SU-DHL-6 (cell line): Measurements from ENCODE around the gene B3GNT8.

Experiments
- H2AFZ ChIP-seq: fragments of 200-600 bp; sonication (generic); 2 replicates; pipeline ENCODE4 v1.6.1; 2014; ENCODE audit warnings: low read depth, mild to moderate bottlenecking, moderate library complexity, mixed read lengths, antibody characterized with exemption, low read length; ENCODE audit not compliant: severe bottlenecking
- H3F3A ChIP-seq: fragments of 200-600 bp; shearing (Covaris generic); 2 replicates; pipeline ENCODE4 v1.6.0; 2016; ENCODE audit warnings: antibody characterized with exemption, mild to moderate bottlenecking; ENCODE audit not compliant: insufficient read depth
- H3K27ac ChIP-seq: fragments of 200-600 bp; sonication (generic); 2 replicates; pipeline ENCODE4 v1.5.1; 2016; ENCODE audit warnings: low read depth, mild to moderate bottlenecking, low read length, moderate library complexity, mixed read lengths
- H3K27me3 ChIP-seq: fragments of 200-600 bp; sonication (generic), shearing (Covaris generic); 2 replicates; pipeline ENCODE4 v1.6.0; 2014; ENCODE audit warnings: mild to moderate bottlenecking, low read length
- H3K36me3 ChIP-seq: fragments of 200-600 bp; sonication (generic); 2 replicates; pipeline ENCODE4 v1.6.1; 2014; ENCODE audit warnings: mild to moderate bottlenecking, low read length, mixed read lengths
- H3K4me2 ChIP-seq: fragments of 300-600, 200-600 bp; shearing (Covaris generic), sonication (generic); 2 replicates; pipeline ENCODE4 v1.6.0; 2014; ENCODE audit warnings: low read length, low read depth, mild to moderate bottlenecking; ENCODE audit not compliant: poor library complexity, severe bottlenecking
- H3K4me3 ChIP-seq: fragments of 200-600 bp; sonication (generic); 2 replicates; pipeline ENCODE4 v1.5.1; 2014; ENCODE audit warnings: antibody characterized with exemption, low read length, mild to moderate bottlenecking, mixed read lengths; ENCODE audit not compliant: insufficient read depth, poor library complexity, severe bottlenecking
- H3K79me2 ChIP-seq: fragments of 200-600 bp; sonication (generic); 2 replicates; pipeline ENCODE4 v1.6.1; 2014; ENCODE audit warnings: mild to moderate bottlenecking, low read length, moderate library complexity; ENCODE audit not compliant: insufficient read depth
- H3K9ac ChIP-seq: fragments of 200-600 bp; sonication (generic); 2 replicates; pipeline ENCODE4 v1.7.0; 2014; ENCODE audit warnings: mild to moderate bottlenecking, low read length
- H3K9me2 ChIP-seq: fragments of 200-600 bp; sonication (generic); replicated peaks from 2 replicates; pipeline ENCODE4 v1.6.1; 2014; ENCODE audit warnings: low read length; ENCODE audit not compliant: insufficient read depth
- H3K9me3 ChIP-seq: fragments of 200-600 bp; sonication (generic); 2 replicates; pipeline ENCODE4 v1.6.1; 2014; ENCODE audit warnings: low read length, mixed read lengths; ENCODE audit not compliant: insufficient read depth
- H4K20me1 ChIP-seq: fragments of 200-600 bp; sonication (generic); 2 replicates; pipeline ENCODE4 v1.6.1; 2014; ENCODE audit warnings: low read depth, mild to moderate bottlenecking, antibody characterized with exemption, low read length, moderate library complexity, mixed read lengths
- EZH2phosphoT487 ChIP-seq: fragments of 200-600 bp; sonication (generic), shearing (Covaris generic); conservative IDR thresholded peaks from 2 replicates; pipeline ENCODE4 v1.6.1; 2018; ENCODE audit warnings: mild to moderate bottlenecking, antibody characterized with exemption, low read length, moderate library complexity, mixed read lengths
- TF ChIP-seq, protein P1 (sequence below): fragments of 200-600 bp; sonication (generic); IDR thresholded peaks from one replicate; pipeline ENCODE4 v1.5.1; 2017; ENCODE audit warnings: antibody characterized with exemption, mild to moderate bottlenecking, low read length, moderate library complexity; ENCODE audit not compliant: insufficient read depth, poor library complexity, severe bottlenecking

B3GNT8 gene

DNA sequence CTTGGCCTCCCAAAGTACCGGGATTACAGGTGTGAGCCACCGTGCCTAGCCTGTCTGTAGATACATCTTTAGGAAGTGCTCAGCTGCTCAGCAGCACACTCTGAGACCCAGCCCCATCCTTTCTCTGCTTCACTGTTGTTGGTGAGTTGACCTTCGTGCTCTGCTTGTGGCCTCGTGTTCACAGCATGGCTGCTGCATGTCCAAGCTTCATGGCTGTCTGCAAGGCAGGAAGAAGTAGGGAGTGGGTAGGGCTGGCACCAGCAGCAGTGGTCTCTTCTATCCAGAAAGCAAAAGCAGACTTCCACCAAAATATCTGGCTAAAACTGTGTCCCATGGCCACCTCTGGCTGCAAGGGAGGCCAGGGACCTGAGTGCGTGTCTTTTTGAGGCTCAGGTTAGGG is 14.2 kb downstream of the B3GNT8 start:
- no peak for TF ChIP-seq EZH2phosphoT487
- TF ChIP-seq, protein P1, sequence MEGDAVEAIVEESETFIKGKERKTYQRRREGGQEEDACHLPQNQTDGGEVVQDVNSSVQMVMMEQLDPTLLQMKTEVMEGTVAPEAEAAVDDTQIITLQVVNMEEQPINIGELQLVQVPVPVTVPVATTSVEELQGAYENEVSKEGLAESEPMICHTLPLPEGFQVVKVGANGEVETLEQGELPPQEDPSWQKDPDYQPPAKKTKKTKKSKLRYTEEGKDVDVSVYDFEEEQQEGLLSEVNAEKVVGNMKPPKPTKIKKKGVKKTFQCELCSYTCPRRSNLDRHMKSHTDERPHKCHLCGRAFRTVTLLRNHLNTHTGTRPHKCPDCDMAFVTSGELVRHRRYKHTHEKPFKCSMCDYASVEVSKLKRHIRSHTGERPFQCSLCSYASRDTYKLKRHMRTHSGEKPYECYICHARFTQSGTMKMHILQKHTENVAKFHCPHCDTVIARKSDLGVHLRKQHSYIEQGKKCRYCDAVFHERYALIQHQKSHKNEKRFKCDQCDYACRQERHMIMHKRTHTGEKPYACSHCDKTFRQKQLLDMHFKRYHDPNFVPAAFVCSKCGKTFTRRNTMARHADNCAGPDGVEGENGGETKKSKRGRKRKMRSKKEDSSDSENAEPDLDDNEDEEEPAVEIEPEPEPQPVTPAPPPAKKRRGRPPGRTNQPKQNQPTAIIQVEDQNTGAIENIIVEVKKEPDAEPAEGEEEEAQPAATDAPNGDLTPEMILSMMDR = no peak
- H3F3A ChIP-seq = no peaks in the 10 kb centered on the region
- no peak overlapping the region for H2AFZ ChIP-seq
- H3K36me3 ChIP-seq = no peaks in the 10 kb centered on the region
- H3K4me3 ChIP-seq = no peak overlapping the region
- H3K27ac ChIP-seq = no peak overlapping the region
- H3K27me3 ChIP-seq = no peaks in the 10 kb centered on the region
- no peaks in the 10 kb centered on the region for H3K79me2 ChIP-seq
- H3K4me2 ChIP-seq = no peak overlapping the region
- H4K20me1 ChIP-seq = no peaks in the 10 kb centered on the region
- no peaks in the 10 kb centered on the region for H3K9me3 ChIP-seq
- no peak overlapping the region for H3K9ac ChIP-seq
- H3K9me2 ChIP-seq = no peaks in the 10 kb centered on the region

DNA sequence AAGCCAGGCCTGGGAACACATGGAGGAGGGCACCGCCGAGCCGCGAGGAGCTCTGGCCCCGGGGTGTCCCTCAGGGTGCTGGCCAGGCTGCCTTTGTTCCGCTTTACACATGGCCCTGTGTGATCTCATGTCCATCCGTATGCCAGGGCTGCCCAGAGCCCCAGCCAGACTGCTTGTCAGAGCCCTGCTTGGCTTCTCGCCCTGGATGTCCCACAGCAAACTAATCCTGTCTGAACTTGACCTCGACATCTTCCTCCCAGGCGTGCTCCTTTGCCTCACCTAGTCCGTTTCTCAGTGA is 15.3 kb downstream of the B3GNT8 start:
- no peaks in the 10 kb centered on the region for H3K9me2 ChIP-seq
- no peaks in the 10 kb centered on the region for H3K79me2 ChIP-seq
- H3K9me3 ChIP-seq = no peaks in the 10 kb centered on the region
- no peak overlapping the region for H3K4me3 ChIP-seq
- H3K27ac ChIP-seq = no peak overlapping the region
- TF ChIP-seq, protein P1 = no peak
- TF ChIP-seq EZH2phosphoT487 = no peak
- H3K4me2 ChIP-seq = no peak overlapping the region
- H3K36me3 ChIP-seq = no peaks in the 10 kb centered on the region
- H4K20me1 ChIP-seq = no peaks in the 10 kb centered on the region
- no peaks in the 10 kb centered on the region for H3F3A ChIP-seq
- no peaks in the 10 kb centered on the region for H3K27me3 ChIP-seq
- no peak overlapping the region for H2AFZ ChIP-seq
- H3K9ac ChIP-seq = no peak overlapping the region

DNA sequence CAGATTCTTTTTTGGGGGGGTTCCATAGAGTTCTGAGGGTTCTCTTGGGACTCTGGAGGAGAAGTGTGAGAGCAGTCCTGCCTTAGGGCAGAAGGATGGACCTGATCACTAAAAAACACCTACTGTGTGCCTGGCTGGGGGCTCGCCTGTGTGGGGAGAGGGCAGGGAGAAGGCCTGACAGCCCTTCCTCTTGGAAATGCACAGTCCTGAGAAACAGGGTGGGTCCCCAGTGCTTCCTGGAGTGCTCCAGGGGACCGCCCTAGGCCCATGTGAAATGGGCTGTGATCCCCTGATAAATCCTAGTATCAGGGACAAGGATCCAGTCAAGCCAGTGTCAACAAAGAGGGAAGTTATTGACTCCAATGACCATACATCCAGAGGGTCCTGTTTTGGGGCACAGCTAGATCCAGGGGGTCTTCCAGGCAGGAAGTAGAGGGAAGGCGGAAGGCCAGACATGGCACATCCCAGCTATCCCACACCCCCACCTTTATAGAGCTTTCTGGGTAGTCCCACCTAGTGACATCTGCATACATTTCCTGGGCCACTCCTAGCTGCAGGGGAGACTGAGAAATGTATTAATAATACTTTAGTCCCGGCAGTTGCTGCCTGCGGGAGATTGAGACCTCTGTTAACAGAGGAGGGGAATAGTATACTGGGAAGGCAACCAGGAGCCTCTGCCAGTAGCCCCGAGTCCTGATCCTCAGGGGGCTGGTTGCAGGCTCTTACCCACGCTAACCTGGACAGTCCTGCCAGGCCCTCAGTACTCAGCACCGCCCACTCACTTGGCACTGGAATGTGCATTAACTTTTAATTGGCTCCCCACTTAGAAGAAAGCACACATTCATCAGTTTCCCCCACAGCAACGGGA is 15.8 kb downstream of the B3GNT8 start:
- Histone ChIP-seq H3K9me2 (no peaks in the 10 kb centered on the region), H4K20me1 (no peaks in the 10 kb centered on the region), H3K27me3 (no peaks in the 10 kb centered on the region), H3K36me3 (no peaks in the 10 kb centered on the region), H3K9me3 (no peaks in the 10 kb centered on the region), H3K4me2 (no peak overlapping the region), H3K27ac (no peak overlapping the region), H2AFZ (no peak overlapping the region), H3F3A (no peaks in the 10 kb centered on the region), H3K9ac (no peak overlapping the region), H3K79me2 (no peaks in the 10 kb centered on the region), H3K4me3 (no peak overlapping the region)
- TF ChIP-seq, protein P1 = no peak
- no peak for TF ChIP-seq EZH2phosphoT487
